Amygdala (tissue), 56 donors: ENCODE data around the gene UVRAG.
"Not testable (repeated sequence)": the region's sequence is repeated elsewhere in the genome, so short reads cannot be mapped to it uniquely, and the experiment has no call there.

ENCODE experiments used
- DNase-seq, 56 donors: peaks; one replicate each; lab custom pipeline; 2025; lab: John Stamatoyannopoulos, UW

The UVRAG gene

GRCh38 chr11:76048763-76049162, 233.8 kb downstream of the UVRAG start:
- DNase-seq, result no peak

GRCh38 chr11:76049511-76049910, 234.5 kb downstream of the UVRAG start:
- no peak for DNase-seq

- DNase-seq, result no peak
Observed at GRCh38 chr11:76051937-76052336, 236.9 kb downstream of the UVRAG start.

- no peak for DNase-seq
Observed at GRCh38 chr11:76054330-76054729, 239.3 kb downstream of the UVRAG start.

- no peak for DNase-seq
Observed at GRCh38 chr11:76056876-76057275, 241.9 kb downstream of the UVRAG start.

- DNase-seq, result not testable (repeated sequence)
Observed at GRCh38 chr11:76060475-76061036, 245.5 kb downstream of the UVRAG start.

GRCh38 chr11:76062733-76063132, 247.7 kb downstream of the UVRAG start:
- DNase-seq, result no peak

- no peak for DNase-seq
Observed at GRCh38 chr11:76064192-76064591, 249.2 kb downstream of the UVRAG start.

- DNase-seq, result no peak
Observed at GRCh38 chr11:76067099-76067498, 252.1 kb downstream of the UVRAG start.

GRCh38 chr11:76069001-76069400, 254.0 kb downstream of the UVRAG start:
- DNase-seq, result no peak

GRCh38 chr11:76071090-76071489, 256.1 kb downstream of the UVRAG start:
- DNase-seq, result no peak

GRCh38 chr11:76073724-76074123, 258.7 kb downstream of the UVRAG start:
- DNase-seq, result no peak

GRCh38 chr11:76074148-76075095, 259.4 kb downstream of the UVRAG start:
- DNase-seq, result no peak

GRCh38 chr11:76075716-76076115, 260.7 kb downstream of the UVRAG start:
- no peak for DNase-seq

GRCh38 chr11:76076253-76076652, 261.2 kb downstream of the UVRAG start:
- DNase-seq, result not testable (repeated sequence)

GRCh38 chr11:76076749-76077148, 261.7 kb downstream of the UVRAG start:
- no peak for DNase-seq

- DNase-seq, result no peak
Observed at GRCh38 chr11:76077575-76078150, 262.7 kb downstream of the UVRAG start.

GRCh38 chr11:76081084-76081483, 266.1 kb downstream of the UVRAG start:
- DNase-seq, result not testable (repeated sequence)

- DNase-seq, result no peak
Observed at GRCh38 chr11:76083563-76084451, 268.8 kb downstream of the UVRAG start.

GRCh38 chr11:76085270-76085669, 270.3 kb downstream of the UVRAG start:
- DNase-seq, result no peak
